CD14-positive monocyte (primary cell): Measurements from ENCODE around the gene LAMTOR4. TPM values are rescaled to one million over a fixed set of nuclear protein-coding genes. Genes with fewer than 3 reads are reported as not detected.
A peak's percentile ranks its signal among the peaks of the same experiment; 100 is the strongest.

Source experiments
- DNase-seq, 3 donors: peaks; one replicate each; pipeline ENCODE4 v3.0.0-alpha.2; 2011 to 2022
- H2AFZ ChIP-seq: 2 replicates; pipeline ENCODE4 v1.6.0; 2012; ENCODE audit warnings: mild to moderate bottlenecking, low read depth, low read length, inconsistent platforms; ENCODE audit not compliant: insufficient read depth, poor library complexity, severe bottlenecking
- H3K27ac ChIP-seq, 2 donors: 1 replicate in 1 of 2; 2 replicates in 1 of 2; pipeline ENCODE4 v1.5.1; 2012 to 2013; ENCODE audit warnings: low read length in 2 of 2, control low read depth in 1 of 2, inconsistent platforms in 1 of 2, low read depth in 1 of 2, mild to moderate bottlenecking in 1 of 2
- H3K27me3 ChIP-seq, 2 donors: one replicate each; pipeline versions ENCODE4 v1.6.0 to v1.6.1; 2011 to 2013; ENCODE audit warnings: low read length in 2 of 2; ENCODE audit not compliant: control insufficient read depth in 2 of 2, insufficient read depth in 2 of 2
- H3K36me3 ChIP-seq, 2 donors: replicated peaks in 1 of 2; 1 replicate in 1 of 2; 2 replicates in 1 of 2; pipeline versions ENCODE4 v1.5.1 to v1.6.1; 2012 to 2013; ENCODE audit warnings: low read length in 2 of 2, control low read depth in 1 of 2, inconsistent platforms in 1 of 2, mild to moderate bottlenecking in 1 of 2; ENCODE audit not compliant: insufficient read depth in 2 of 2, control insufficient read depth in 1 of 2
- H3K4me1 ChIP-seq, 2 donors: 1 replicate in 1 of 2; 2 replicates in 1 of 2; pipeline versions ENCODE4 v1.5.1 to v1.6.1; 2012 to 2013; ENCODE audit warnings: low read length in 2 of 2, control low read depth in 1 of 2, inconsistent platforms in 1 of 2, mild to moderate bottlenecking in 1 of 2, moderate library complexity in 1 of 2; ENCODE audit not compliant: insufficient read depth in 2 of 2, control insufficient read depth in 1 of 2
- H3K4me2 ChIP-seq: replicated peaks from 2 replicates; pipeline ENCODE3; 2012; ENCODE audit warnings: low read length, moderate library complexity, mild to moderate bottlenecking; ENCODE audit not compliant: poor library complexity, severe bottlenecking; ENCODE audit errors: extremely low read depth
- H3K4me3 ChIP-seq, 3 experiments: fragments of 200-600 bp in 1 of 3; sonication (generic) in 1 of 3; replicated peaks in 1 of 3; 1 replicate in 2 of 3; 2 replicates in 1 of 3; pipeline ENCODE4 v1.5.1; 2011 to 2013; ENCODE audit warnings: low read length in 3 of 3, mild to moderate bottlenecking in 3 of 3, control low read depth in 2 of 3, low read depth in 2 of 3, inconsistent platforms in 1 of 3, moderate library complexity in 1 of 3
- H3K79me2 ChIP-seq: 2 replicates; pipeline ENCODE4 v1.6.0; 2012; ENCODE audit warnings: mild to moderate bottlenecking, control low read depth, inconsistent platforms, low read length, moderate library complexity; ENCODE audit not compliant: insufficient read depth
- H3K9ac ChIP-seq: 2 replicates; pipeline ENCODE4 v1.6.0; 2017; ENCODE audit warnings: low read length, mild to moderate bottlenecking; ENCODE audit not compliant: insufficient read depth, poor library complexity, severe bottlenecking
- H3K9me3 ChIP-seq, 2 donors: replicated peaks in 1 of 2; 1 replicate in 1 of 2; 2 replicates in 1 of 2; pipeline versions ENCODE4 v1.5.1 to v1.6.1; 2012 to 2013; ENCODE audit warnings: low read length in 2 of 2, control low read depth in 1 of 2; ENCODE audit not compliant: control insufficient read depth in 1 of 2, insufficient read depth in 1 of 2
- H4K20me1 ChIP-seq: 2 replicates; pipeline ENCODE4 v1.6.0; 2012; ENCODE audit warnings: mild to moderate bottlenecking, low read length, control low read depth, moderate library complexity; ENCODE audit not compliant: insufficient read depth
- H3K27ac Mint-ChIP-seq, 7 donors: one replicate each; pipeline ENCODE4 v1.8.0; 2020; ENCODE audit warnings: mild to moderate bottlenecking in 7 of 7, mixed read lengths in 7 of 7, moderate library complexity in 6 of 7, inconsistent platforms in 2 of 7
- H3K27me3 Mint-ChIP-seq, 3 donors: one replicate each; pipeline ENCODE4 v1.8.0; 2021 to 2022; ENCODE audit warnings: low read depth in 3 of 3, mild to moderate bottlenecking in 3 of 3, mixed read lengths in 3 of 3, moderate library complexity in 3 of 3, inconsistent platforms in 1 of 3
- H3K36me3 Mint-ChIP-seq, 2 donors: one replicate each; pipeline ENCODE4 v1.8.0; 2020; ENCODE audit warnings: mixed read lengths in 2 of 2, inconsistent platforms in 1 of 2, mild to moderate bottlenecking in 1 of 2
- H3K4me1 Mint-ChIP-seq: one replicate; pipeline ENCODE4 v1.8.0; 2020; ENCODE audit warnings: mild to moderate bottlenecking, mixed read lengths
- H3K4me3 Mint-ChIP-seq, 2 donors: one replicate each; pipeline ENCODE4 v1.8.0; 2020; ENCODE audit warnings: mild to moderate bottlenecking in 2 of 2, mixed read lengths in 2 of 2, moderate library complexity in 1 of 2
- H3K9me3 Mint-ChIP-seq, 7 donors: one replicate each; pipeline ENCODE4 v1.8.0; 2020 to 2022; ENCODE audit warnings: mixed read lengths in 7 of 7, mild to moderate bottlenecking in 6 of 7, moderate library complexity in 6 of 7, inconsistent platforms in 2 of 7
- WGBS: methylation state at CpG from one replicate; pipeline ENCODE4 v1.1.5; 2013; ENCODE audit warnings: missing lambda C conversion rate; ENCODE audit not compliant: insufficient coverage; 5-methylcytosine and 5-hydroxymethylcytosine counted together
- intact Hi-C, 2 donors: fragments of 100-400 bp; cut with micrococcal nuclease; formaldehyde crosslinking; loops; one replicate each; pipeline versions ENCODE4 v1.15.0 to v1.15.1; 2023
- polyA plus RNA-seq, 3 donors: library from polyadenylated mRNA; depleted of rRNA in 1 of 3; unstranded in 2 of 3; stranded (reverse) in 1 of 3; fragments of 300-500 nt in 2 of 3; fragments of >200 nt in 1 of 3; fragmentation: Illumina TruSeq in 2 of 3; gene quantifications; 1 replicate in 2 of 3; 2 replicates in 1 of 3; pipeline ENCODE4 v1.2.3, GENCODE V29; 2012 to 2021
- TF ChIP-seq, protein P1 (sequence below): fragments of 200-600 bp; IDR thresholded peaks from one replicate; pipeline ENCODE4 v1.8.0; 2022; ENCODE audit warnings: antibody characterized with exemption, mild to moderate bottlenecking

The LAMTOR4 gene
- polyA plus RNA-seq, 3 donors, result 533 to 754 (median 621) TPM

DNA sequence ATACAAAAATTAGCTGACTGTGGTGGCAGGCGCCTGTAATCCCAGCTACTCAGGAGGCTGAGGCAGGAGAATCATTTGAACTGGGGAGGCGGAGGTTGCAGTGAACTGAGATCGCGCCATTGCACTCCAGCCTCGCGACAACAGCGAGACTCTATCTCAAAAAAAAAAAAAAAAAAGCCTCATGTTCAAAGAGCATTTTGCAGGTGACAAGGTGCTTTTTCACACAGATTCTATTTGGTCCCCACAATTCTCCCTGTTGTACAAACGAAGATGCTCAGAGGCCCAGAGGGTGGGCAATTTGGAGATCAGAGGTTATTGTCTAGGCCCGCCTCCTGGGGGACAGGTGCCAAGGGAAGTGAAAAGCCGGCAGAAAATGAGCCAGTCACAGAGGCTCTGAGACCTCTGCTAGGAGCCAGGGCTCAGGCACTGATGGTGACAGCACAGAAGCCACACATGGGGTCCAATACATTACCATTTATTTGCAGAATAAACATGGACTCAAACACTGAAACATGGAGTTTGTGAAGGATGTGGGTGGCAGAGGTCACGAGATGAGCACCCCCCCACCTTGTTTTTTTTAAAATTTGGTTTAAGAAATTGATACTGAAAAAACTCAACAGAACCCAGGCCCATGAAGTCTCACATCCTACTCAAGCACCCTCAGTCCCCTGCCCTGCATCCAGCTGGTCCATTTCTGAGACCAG is 20.6 kb downstream of the LAMTOR4 start:
- Histone ChIP-seq H2AFZ (no peak overlapping the region), H3K4me3 (no peak overlapping the region), H3K36me3 (no peaks in the 10 kb centered on the region), H3K4me2 (no peak overlapping the region), H3K27ac (no peak overlapping the region), H3K27me3 (peaks cover 38 to 61% of the 10 kb centered on the region in 2 donors), H4K20me1 (no peaks in the 10 kb centered on the region), H3K4me1 (peaks cover 36 to 42% of the 10 kb centered on the region in 2 donors), H3K9ac (no peak overlapping the region), H3K79me2 (no peaks in the 10 kb centered on the region), H3K9me3 (peaks cover 0 to 11% of the 10 kb centered on the region in 2 donors)
- H3K27me3 Mint-ChIP-seq, result peaks cover 64 to 86% (median 73%) of the 10 kb centered on the region in 3 donors
- H3K4me1 Mint-ChIP-seq, result peaks cover 41% of the 10 kb centered on the region
- H3K36me3 Mint-ChIP-seq, result peaks cover 4 to 19% of the 10 kb centered on the region in 2 donors
- H3K4me3 Mint-ChIP-seq, result peak overlapping the region; percentile 9 to 94
- WGBS, result 84% methylated on average over 8 of the region's 11 CpGs
- no peak overlapping the region for H3K27ac Mint-ChIP-seq
- no peak for DNase-seq
- TF ChIP-seq, protein P1, sequence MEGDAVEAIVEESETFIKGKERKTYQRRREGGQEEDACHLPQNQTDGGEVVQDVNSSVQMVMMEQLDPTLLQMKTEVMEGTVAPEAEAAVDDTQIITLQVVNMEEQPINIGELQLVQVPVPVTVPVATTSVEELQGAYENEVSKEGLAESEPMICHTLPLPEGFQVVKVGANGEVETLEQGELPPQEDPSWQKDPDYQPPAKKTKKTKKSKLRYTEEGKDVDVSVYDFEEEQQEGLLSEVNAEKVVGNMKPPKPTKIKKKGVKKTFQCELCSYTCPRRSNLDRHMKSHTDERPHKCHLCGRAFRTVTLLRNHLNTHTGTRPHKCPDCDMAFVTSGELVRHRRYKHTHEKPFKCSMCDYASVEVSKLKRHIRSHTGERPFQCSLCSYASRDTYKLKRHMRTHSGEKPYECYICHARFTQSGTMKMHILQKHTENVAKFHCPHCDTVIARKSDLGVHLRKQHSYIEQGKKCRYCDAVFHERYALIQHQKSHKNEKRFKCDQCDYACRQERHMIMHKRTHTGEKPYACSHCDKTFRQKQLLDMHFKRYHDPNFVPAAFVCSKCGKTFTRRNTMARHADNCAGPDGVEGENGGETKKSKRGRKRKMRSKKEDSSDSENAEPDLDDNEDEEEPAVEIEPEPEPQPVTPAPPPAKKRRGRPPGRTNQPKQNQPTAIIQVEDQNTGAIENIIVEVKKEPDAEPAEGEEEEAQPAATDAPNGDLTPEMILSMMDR, result no peak
- H3K9me3 Mint-ChIP-seq, result peaks cover 0 to 22% (median 9%) of the 10 kb centered on the region in 7 donors
- intact Hi-C loops, result no loop called here

DNA sequence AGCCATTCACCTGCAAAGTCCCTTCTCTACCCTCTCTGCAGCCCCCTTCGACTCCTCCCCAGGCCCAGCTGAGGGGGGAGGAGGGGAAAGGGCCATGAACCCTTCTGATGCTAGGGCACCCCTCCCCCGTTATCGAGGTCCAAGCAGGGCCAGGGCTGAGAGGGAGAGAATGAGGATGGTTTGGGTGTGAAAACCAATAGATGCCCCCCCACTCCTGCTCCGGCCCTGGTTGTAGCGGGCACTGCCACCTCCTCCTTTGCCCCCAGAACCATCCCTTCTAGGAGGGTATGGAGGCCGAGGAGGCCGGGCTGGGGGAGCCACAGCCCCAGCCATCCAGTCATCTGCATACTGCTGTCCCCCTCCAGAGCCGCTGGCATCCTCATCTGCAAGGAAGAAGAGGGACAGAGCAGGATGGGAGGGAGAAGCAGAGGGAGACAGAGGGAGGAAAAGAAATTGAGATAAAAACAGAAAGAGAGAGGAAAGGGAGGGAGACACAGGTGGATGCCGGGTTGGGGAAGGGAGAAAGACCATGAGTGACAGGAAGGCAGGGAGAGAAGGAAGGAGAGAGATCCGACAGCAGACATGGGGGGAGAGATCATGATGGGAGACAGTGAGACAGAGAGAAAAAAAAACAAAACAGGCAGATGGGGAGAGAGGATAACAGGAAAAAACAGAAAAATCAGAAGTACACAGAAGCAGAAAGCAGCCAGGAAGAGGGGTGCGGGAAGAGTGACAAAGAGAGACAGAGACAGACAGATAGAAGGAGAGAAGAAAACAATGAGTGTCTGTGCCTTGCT is 21.6 kb downstream of the LAMTOR4 start:
- Histone ChIP-seq H3K4me2 (no peak overlapping the region), H3K79me2 (no peaks in the 10 kb centered on the region), H3K4me1 (peaks cover 36 to 42% of the 10 kb centered on the region in 2 donors), H3K36me3 (no peaks in the 10 kb centered on the region), H3K9ac (no peak overlapping the region), H3K27me3 (peaks cover 38 to 61% of the 10 kb centered on the region in 2 donors), H3K4me3 (no peak overlapping the region), H3K9me3 (peaks cover 0 to 11% of the 10 kb centered on the region in 2 donors), H4K20me1 (no peaks in the 10 kb centered on the region), H3K27ac (no peak overlapping the region), H2AFZ (no peak overlapping the region)
- Mint-ChIP-seq H3K9me3 (peaks cover 0 to 22% (median 9%) of the 10 kb centered on the region in 7 donors), H3K36me3 (peaks cover 4 to 21% of the 10 kb centered on the region in 2 donors), H3K27me3 (peaks cover 67 to 82% (median 73%) of the 10 kb centered on the region in 3 donors), H3K4me3 (peak overlapping the region in 1 of 2 donors; percentile 87), H3K27ac (no peak overlapping the region), H3K4me1 (peaks cover 41% of the 10 kb centered on the region)
- intact Hi-C loops, result no loop called here
- DNase-seq, result no peak
- WGBS, result 92% methylated on average over 3 of the region's 11 CpGs
- TF ChIP-seq, protein P1, result no peak
